Measurements from ENCODE around the gene GMCL1.
"Not testable (repeated sequence)": the region's sequence is repeated elsewhere in the genome, so short reads cannot be mapped to it uniquely, and the experiment has no call there.

The GMCL1 gene

GRCh38 chr2:69829256-69830044 lies at the start of gene GMCL1:
GMCL1 (plus strand) TSS chr2:69829660; CDS start chr2:69829893, 233 bp downstream.
- peak; percentile 98 for DNase-seq

- DNase-seq, result no peak
These were observed 48.5 kb upstream of the GMCL1 start for GRCh38 chr2:69780921-69781320.

- no peak for DNase-seq
These were observed 47.9 kb upstream of the GMCL1 start for GRCh38 chr2:69781321-69782248.

GRCh38 chr2:69784228-69784627 lies 45.2 kb upstream of the GMCL1 start:
- no peak for DNase-seq

GRCh38 chr2:69785358-69785757 lies 44.1 kb upstream of the GMCL1 start:
- DNase-seq, result no peak

- DNase-seq, result no peak
These were observed 43.4 kb upstream of the GMCL1 start for GRCh38 chr2:69786052-69786560.

GRCh38 chr2:69789175-69789721 lies 40.2 kb upstream of the GMCL1 start:
- DNase-seq, result no peak

GRCh38 chr2:69789772-69790600 lies 39.5 kb upstream of the GMCL1 start:
- DNase-seq, result no peak

GRCh38 chr2:69790601-69790959 lies 38.9 kb upstream of the GMCL1 start:
- no peak for DNase-seq

- DNase-seq, result no peak
These were observed 38.4 kb upstream of the GMCL1 start for GRCh38 chr2:69791045-69791444.

- no peak for DNase-seq
These were observed 33.3 kb upstream of the GMCL1 start for GRCh38 chr2:69796174-69796573.

- no peak for DNase-seq
These were observed 32.2 kb upstream of the GMCL1 start for GRCh38 chr2:69797235-69797634.

- DNase-seq, result no peak
These were observed 31.6 kb upstream of the GMCL1 start for GRCh38 chr2:69797836-69798289.

GRCh38 chr2:69798290-69798908 lies 31.1 kb upstream of the GMCL1 start:
- DNase-seq, result no peak

GRCh38 chr2:69798909-69799526 lies 30.4 kb upstream of the GMCL1 start:
- no peak for DNase-seq

GRCh38 chr2:69801745-69802290 lies 27.6 kb upstream of the GMCL1 start:
- no peak for DNase-seq

GRCh38 chr2:69802781-69803367 lies 26.6 kb upstream of the GMCL1 start:
- not testable (repeated sequence) for DNase-seq

GRCh38 chr2:69804416-69804815 lies 25.0 kb upstream of the GMCL1 start:
- DNase-seq, result no peak

- DNase-seq, result no peak
These were observed 23.6 kb upstream of the GMCL1 start for GRCh38 chr2:69805887-69806286.

GRCh38 chr2:69807821-69808540 lies 21.5 kb upstream of the GMCL1 start:
- no peak for DNase-seq
